Liver (tissue), 9 donors: ENCODE results near the gene PCDH9. TPM values are rescaled to one million over a fixed set of nuclear protein-coding genes. Genes with fewer than 3 reads are reported as not detected.

Source experiments
- DNase-seq: peaks from one replicate; pipeline ENCODE4 v3.0.0-alpha.2; 2017; ENCODE audit warnings: low spot score
- H3K27ac ChIP-seq, 2 donors: one replicate each; pipeline ENCODE4 v1.7.0; 2013; ENCODE audit warnings: inconsistent platforms in 2 of 2, low read length in 2 of 2, control low read depth in 1 of 2, low read depth in 1 of 2, mild to moderate bottlenecking in 1 of 2
- H3K27me3 ChIP-seq, 4 donors: one replicate each; pipeline versions ENCODE4 v1.6.1 to v1.7.0; 2013; ENCODE audit warnings: low read length in 3 of 4, inconsistent platforms in 1 of 4, mild to moderate bottlenecking in 1 of 4, moderate library complexity in 1 of 4; ENCODE audit not compliant: control insufficient read depth in 4 of 4, insufficient read depth in 4 of 4
- H3K36me3 ChIP-seq, 4 donors: one replicate each; pipeline versions ENCODE4 v1.6.1 to v1.7.0; 2013; ENCODE audit warnings: low read length in 3 of 4, mild to moderate bottlenecking in 3 of 4, low read depth in 1 of 4, moderate library complexity in 1 of 4; ENCODE audit not compliant: control insufficient read depth in 4 of 4, insufficient read depth in 3 of 4
- H3K4me1 ChIP-seq, 4 donors: one replicate each; pipeline versions ENCODE4 v1.6.1 to v1.7.0; 2013; ENCODE audit warnings: low read length in 3 of 4, mild to moderate bottlenecking in 3 of 4, moderate library complexity in 1 of 4; ENCODE audit not compliant: control insufficient read depth in 4 of 4, insufficient read depth in 4 of 4
- H3K4me3 ChIP-seq, 3 donors: one replicate each; pipeline versions ENCODE4 v1.6.1 to v1.7.0; 2013; ENCODE audit warnings: low read length in 3 of 3, control low read depth in 1 of 3, low read depth in 1 of 3, mild to moderate bottlenecking in 1 of 3
- H3K9ac ChIP-seq, 2 donors: one replicate each; pipeline ENCODE4 v1.7.0; 2013; ENCODE audit warnings: low read length in 2 of 2, mild to moderate bottlenecking in 2 of 2, moderate library complexity in 2 of 2, control low read depth in 1 of 2, low read depth in 1 of 2
- H3K9me3 ChIP-seq, 4 donors: one replicate each; pipeline versions ENCODE4 v1.6.1 to v1.7.0; 2013; ENCODE audit warnings: low read length in 3 of 4; ENCODE audit not compliant: control insufficient read depth in 4 of 4
- ATF3 ChIP-seq: IDR thresholded peaks from 2 replicates; pipeline ENCODE4 v1.6.1; 2016; ENCODE audit warnings: antibody characterized with exemption
- CTCF ChIP-seq: fragments of 150-350 bp; IDR thresholded peaks from 2 replicates; pipeline ENCODE4 v1.5.1; 2017; ENCODE audit warnings: improper control_type of control experiment, low read depth, low read length; ENCODE audit not compliant: missing input control
- EGR1 ChIP-seq, 2 donors: IDR thresholded peaks; 2 replicates each; pipeline ENCODE4 v1.6.1; 2016 to 2018; ENCODE audit warnings: antibody characterized with exemption in 2 of 2, low read depth in 2 of 2
- FOXA2 ChIP-seq: IDR thresholded peaks from 2 replicates; pipeline ENCODE4 v1.6.1; 2016; ENCODE audit warnings: antibody characterized with exemption
- GABPA ChIP-seq, 2 donors: IDR thresholded peaks in 1 of 2; conservative IDR thresholded peaks in 1 of 2; 2 replicates each; pipeline ENCODE4 v1.6.1; 2016; ENCODE audit warnings: antibody characterized with exemption in 2 of 2, mild to moderate bottlenecking in 1 of 2, moderate library complexity in 1 of 2
- HNF4A ChIP-seq, 2 donors: conservative IDR thresholded peaks; 2 replicates each; pipeline ENCODE4 v1.6.1; 2016; ENCODE audit warnings: antibody characterized with exemption in 2 of 2, mild to moderate bottlenecking in 2 of 2
- HNF4G ChIP-seq: IDR thresholded peaks from 2 replicates; pipeline ENCODE4 v1.6.1; 2016; ENCODE audit warnings: antibody characterized with exemption
- JUND ChIP-seq, 2 donors: IDR thresholded peaks; 2 replicates each; pipeline ENCODE4 v1.6.1; 2016; ENCODE audit warnings: antibody characterized with exemption in 2 of 2
- NR2F2 ChIP-seq: IDR thresholded peaks from 2 replicates; pipeline ENCODE4 v1.6.1; 2016; ENCODE audit warnings: antibody characterized with exemption
- RAD21 ChIP-seq, 2 donors: IDR thresholded peaks; 2 replicates each; pipeline ENCODE4 v1.6.1; 2016; ENCODE audit warnings: antibody characterized with exemption in 2 of 2, mild to moderate bottlenecking in 2 of 2
- REST ChIP-seq: IDR thresholded peaks from 2 replicates; pipeline ENCODE4 v1.6.1; 2016; ENCODE audit warnings: antibody characterized with exemption, mild to moderate bottlenecking
- RXRA ChIP-seq, 2 donors: IDR thresholded peaks; 2 replicates each; pipeline ENCODE4 v1.6.1; 2017 to 2018; ENCODE audit warnings: antibody characterized with exemption in 2 of 2, mild to moderate bottlenecking in 1 of 2
- SP1 ChIP-seq: IDR thresholded peaks from 2 replicates; pipeline ENCODE4 v1.6.1; 2018; ENCODE audit warnings: antibody characterized with exemption, mild to moderate bottlenecking
- TAF1 ChIP-seq: conservative IDR thresholded peaks from 2 replicates; pipeline ENCODE4 v1.6.1; 2016; ENCODE audit warnings: antibody characterized with exemption, mild to moderate bottlenecking
- YY1 ChIP-seq: IDR thresholded peaks from 2 replicates; pipeline ENCODE4 v1.6.1; 2016; ENCODE audit warnings: antibody characterized with exemption, mild to moderate bottlenecking
- WGBS: extraction: QIAGEN DNeasy Blood & Tissue Kit; methylation state at CpG from one replicate; pipeline ENCODE4 v1.1.7; 2013; 5-methylcytosine and 5-hydroxymethylcytosine counted together
- polyA plus RNA-seq, 2 donors: library from polyadenylated mRNA; stranded (reverse) in 1 of 2; unstranded in 1 of 2; fragments of 200-250 nt in 1 of 2; fragments of >200 nt in 1 of 2; fragmentation: Nextera tagmentation in 1 of 2; extraction: Ambion mirVana in 1 of 2; gene quantifications; one replicate each; pipeline versions ENCODE4 v1.2.1 to v1.2.3, GENCODE V29; 2013 to 2015
- total RNA-seq, 2 donors: library from RNA; depleted of rRNA; stranded (reverse); fragments of >200 nt; gene quantifications; one replicate each; pipeline ENCODE4 v1.2.3, GENCODE V29; 2014
- TF ChIP-seq, protein P1 (sequence below): IDR thresholded peaks from 2 replicates; pipeline ENCODE4 v1.6.1; 2016; ENCODE audit warnings: antibody characterized with exemption
- TF ChIP-seq, protein P2 (sequence below): IDR thresholded peaks from 2 replicates; pipeline ENCODE4 v1.6.1; 2016; ENCODE audit warnings: antibody characterized with exemption
- donor health status: healthy.
- donor health status: healthy.
- donor health status: healthy.
- donor health status: healthy.
- donor health status: healthy.

The PCDH9 gene
- total and polyA plus RNA-seq, 4 donors: 0.90 to 4.0 (median 2.2) TPM

GRCh38 chr13:66532845-66533244, 697.3 kb downstream of the PCDH9 start:
- Histone ChIP-seq H3K4me3 (no peak overlapping the region), H3K27ac (no peak overlapping the region), H3K36me3 (no peaks in the 10 kb centered on the region), H3K9ac (no peak overlapping the region), H3K9me3 (no peaks in the 10 kb centered on the region), H3K4me1 (no peaks in the 10 kb centered on the region), H3K27me3 (peaks cover 0 to 3% (median 0%) of the 10 kb centered on the region in 4 donors)
- TF ChIP-seq, protein P1, sequence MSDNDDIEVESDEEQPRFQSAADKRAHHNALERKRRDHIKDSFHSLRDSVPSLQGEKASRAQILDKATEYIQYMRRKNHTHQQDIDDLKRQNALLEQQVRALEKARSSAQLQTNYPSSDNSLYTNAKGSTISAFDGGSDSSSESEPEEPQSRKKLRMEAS: no peak
- TF ChIP-seq, protein P2, sequence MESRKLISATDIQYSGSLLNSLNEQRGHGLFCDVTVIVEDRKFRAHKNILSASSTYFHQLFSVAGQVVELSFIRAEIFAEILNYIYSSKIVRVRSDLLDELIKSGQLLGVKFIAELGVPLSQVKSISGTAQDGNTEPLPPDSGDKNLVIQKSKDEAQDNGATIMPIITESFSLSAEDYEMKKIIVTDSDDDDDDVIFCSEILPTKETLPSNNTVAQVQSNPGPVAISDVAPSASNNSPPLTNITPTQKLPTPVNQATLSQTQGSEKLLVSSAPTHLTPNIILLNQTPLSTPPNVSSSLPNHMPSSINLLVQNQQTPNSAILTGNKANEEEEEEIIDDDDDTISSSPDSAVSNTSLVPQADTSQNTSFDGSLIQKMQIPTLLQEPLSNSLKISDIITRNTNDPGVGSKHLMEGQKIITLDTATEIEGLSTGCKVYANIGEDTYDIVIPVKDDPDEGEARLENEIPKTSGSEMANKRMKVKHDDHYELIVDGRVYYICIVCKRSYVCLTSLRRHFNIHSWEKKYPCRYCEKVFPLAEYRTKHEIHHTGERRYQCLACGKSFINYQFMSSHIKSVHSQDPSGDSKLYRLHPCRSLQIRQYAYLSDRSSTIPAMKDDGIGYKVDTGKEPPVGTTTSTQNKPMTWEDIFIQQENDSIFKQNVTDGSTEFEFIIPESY: no peak
- TF ChIP-seq NR2F2 (no peak), RAD21 (IDR thresholded peaks at IDR 0.05) (no peak), GABPA (IDR thresholded peaks at IDR 0.05 in 1 of 2, conservative IDR thresholded peaks at IDR 0.05 in 1 of 2) (no peak), TAF1 (no peak), REST (no peak), YY1 (no peak), CTCF (no peak), HNF4G (no peak), HNF4A (conservative IDR thresholded peaks at IDR 0.05) (no peak), JUND (IDR thresholded peaks at IDR 0.05) (no peak)
- WGBS: 86% methylated on average over 5 of the region's 5 CpGs
- no peak for DNase-seq

- Histone ChIP-seq H3K4me3 (no peak overlapping the region), H3K36me3 (no peaks in the 10 kb centered on the region), H3K27me3 (peaks cover 0 to 3% (median 0%) of the 10 kb centered on the region in 4 donors), H3K4me1 (no peaks in the 10 kb centered on the region), H3K9ac (no peak overlapping the region), H3K9me3 (no peaks in the 10 kb centered on the region), H3K27ac (no peak overlapping the region)
- TF ChIP-seq, protein P1: no peak
- no peak for TF ChIP-seq JUND (IDR thresholded peaks at IDR 0.05)
- no peak for TF ChIP-seq REST
- TF ChIP-seq TAF1: no peak
- TF ChIP-seq, protein P2: no peak
- no peak for TF ChIP-seq GABPA (IDR thresholded peaks at IDR 0.05 in 1 of 2, conservative IDR thresholded peaks at IDR 0.05 in 1 of 2)
- no peak for TF ChIP-seq YY1
- no peak for TF ChIP-seq HNF4A (conservative IDR thresholded peaks at IDR 0.05)
- TF ChIP-seq ATF3: no peak
- no peak for TF ChIP-seq SP1
- TF ChIP-seq FOXA2: no peak
- no peak for TF ChIP-seq EGR1 (IDR thresholded peaks at IDR 0.05; ENCODE audit: low read depth in 2 of 2)
- no peak for TF ChIP-seq HNF4G
- no peak for TF ChIP-seq RXRA (IDR thresholded peaks at IDR 0.05)
- DNase-seq: no peak
- whole genome bisulfite sequencing: 72% methylated on average over 3 of the region's 3 CpGs
Observed at GRCh38 chr13:66532146-66532545, 698.0 kb downstream of the PCDH9 start.
